Muscle of arm (tissue), 12 donors: ENCODE measurements around the gene KRT85. TPM values are rescaled to one million over a fixed set of nuclear protein-coding genes. Genes with fewer than 3 reads are reported as not detected.

Experiments
- DNase-seq: peaks from one replicate; pipeline ENCODE4 v3.0.0-alpha.2; 2013
- polyA plus RNA-seq, 12 donors: library from polyadenylated mRNA; unstranded; fragments of 120-200 nt; gene quantifications; one replicate each; pipeline ENCODE4 v1.2.1, GENCODE V29; 2013; ENCODE audit not compliant: insufficient read length in 12 of 12

KRT85 gene
- polyA plus RNA-seq, 12 donors = 0.44 to 0.52 TPM; not detected in 10

GRCh38 chr12:52395761-52396434, 28.6 kb upstream of the KRT85 start:
- no peak for DNase-seq

- DNase-seq = no peak
These were observed 27.6 kb upstream of the KRT85 start for GRCh38 chr12:52394836-52395405.

GRCh38 chr12:52392465-52393007, 25.3 kb upstream of the KRT85 start:
- no peak for DNase-seq

- DNase-seq = no peak
These were observed 24.3 kb upstream of the KRT85 start for GRCh38 chr12:52391618-52392002.

- DNase-seq = no peak
These were observed 23.7 kb upstream of the KRT85 start for GRCh38 chr12:52390739-52391617.

GRCh38 chr12:52389313-52390207, 22.3 kb upstream of the KRT85 start:
- no peak for DNase-seq

- no peak for DNase-seq
These were observed 20.6 kb upstream of the KRT85 start for GRCh38 chr12:52387859-52388258.

GRCh38 chr12:52385226-52385702, 18.0 kb upstream of the KRT85 start, which contains the start of gene KRT84:
TSS of gene KRT84 (minus strand) at chr12:52385652. CDS start at chr12:52385585, 67 bp downstream.
- DNase-seq = no peak

GRCh38 chr12:52383331-52383730, 16.1 kb upstream of the KRT85 start:
- DNase-seq = no peak

- no peak for DNase-seq
These were observed 15.6 kb upstream of the KRT85 start for GRCh38 chr12:52382854-52383253.

GRCh38 chr12:52381206-52381605, 13.9 kb upstream of the KRT85 start:
- no peak for DNase-seq

GRCh38 chr12:52380271-52380694, 13.0 kb upstream of the KRT85 start:
- no peak for DNase-seq

GRCh38 chr12:52379536-52379935, 12.3 kb upstream of the KRT85 start:
- no peak for DNase-seq

- DNase-seq = no peak
These were observed 10.8 kb upstream of the KRT85 start for GRCh38 chr12:52378091-52378490.

- DNase-seq = no peak
These were observed 10.0 kb upstream of the KRT85 start for GRCh38 chr12:52377266-52377665.

GRCh38 chr12:52372216-52373154, 5.2 kb upstream of the KRT85 start:
- peak; percentile 75 for DNase-seq

GRCh38 chr12:52371716-52372115, 4.4 kb upstream of the KRT85 start:
- no peak for DNase-seq

GRCh38 chr12:52370926-52371608, 3.8 kb upstream of the KRT85 start:
- peak; percentile 83 for DNase-seq

- DNase-seq = no peak
These were observed 2.5 kb upstream of the KRT85 start for GRCh38 chr12:52369809-52370208.
